HG03432 (cell line): ENCODE measurements around the gene CYP26C1.
"Not testable (repeated sequence)": the region's sequence is repeated elsewhere in the genome, so short reads cannot be mapped to it uniquely, and the experiment has no call there.

Experiments used
- ATAC-seq: cut with Tn5 transposase; IDR thresholded peaks from one replicate; pipeline ENCODE4 v1.9.1; 2021; ENCODE audit warnings: mild to moderate bottlenecking, moderate library complexity; ENCODE audit not compliant: unreplicated experiment

CYP26C1 gene

DNA sequence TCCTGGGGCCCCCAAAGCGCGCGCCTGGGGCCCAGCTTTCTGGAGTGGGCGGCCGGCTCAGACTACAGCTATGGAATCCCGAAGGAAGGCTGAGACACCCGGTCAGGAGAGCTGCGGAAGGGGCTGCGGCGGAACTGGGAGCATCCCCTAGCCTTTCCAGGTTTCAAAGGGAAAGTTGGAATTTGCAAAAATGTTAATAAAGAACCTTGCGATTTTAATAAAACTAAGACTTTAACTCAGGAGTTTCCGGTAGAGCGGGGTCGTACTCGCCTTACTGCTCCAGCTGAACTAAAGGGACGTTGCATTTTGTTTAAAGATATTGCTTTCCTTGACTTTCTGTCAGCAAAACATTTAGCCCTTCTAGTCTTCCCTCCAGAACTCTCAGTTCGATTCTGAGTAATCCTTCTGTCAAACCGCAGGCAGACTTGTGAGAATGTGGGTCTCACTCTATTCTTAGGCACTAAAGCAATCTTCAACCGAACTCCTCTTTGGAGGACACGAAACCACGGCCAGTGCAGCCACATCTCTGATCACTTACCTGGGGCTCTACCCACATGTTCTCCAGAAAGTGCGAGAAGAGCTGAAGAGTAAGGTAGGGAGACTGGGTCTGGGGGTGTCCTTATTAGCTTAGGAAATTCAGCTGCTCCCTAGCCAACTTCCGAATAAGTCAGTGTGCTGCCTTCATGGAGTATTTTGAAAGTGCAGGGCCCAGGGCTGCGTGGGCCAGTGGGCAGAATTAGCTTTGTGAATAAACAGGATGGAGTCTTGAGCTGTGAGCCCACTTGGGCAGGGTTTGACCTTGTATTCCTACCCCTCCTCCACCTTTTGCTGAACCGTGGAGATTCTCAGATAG, 15.0 kb downstream of the CYP26C1 start:
- no peak for ATAC-seq

DNA sequence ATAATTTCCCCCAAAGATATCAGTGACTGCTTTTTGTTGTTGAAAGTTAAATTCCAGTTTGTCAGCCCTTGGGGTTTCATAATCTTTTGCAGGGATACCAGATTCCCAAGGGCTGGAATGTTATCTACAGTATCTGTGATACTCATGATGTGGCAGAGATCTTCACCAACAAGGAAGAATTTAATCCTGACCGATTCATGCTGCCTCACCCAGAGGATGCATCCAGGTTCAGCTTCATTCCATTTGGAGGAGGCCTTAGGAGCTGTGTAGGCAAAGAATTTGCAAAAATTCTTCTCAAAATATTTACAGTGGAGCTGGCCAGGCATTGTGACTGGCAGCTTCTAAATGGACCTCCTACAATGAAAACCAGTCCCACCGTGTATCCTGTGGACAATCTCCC, 16.3 kb downstream of the CYP26C1 start:
- no peak for ATAC-seq

DNA sequence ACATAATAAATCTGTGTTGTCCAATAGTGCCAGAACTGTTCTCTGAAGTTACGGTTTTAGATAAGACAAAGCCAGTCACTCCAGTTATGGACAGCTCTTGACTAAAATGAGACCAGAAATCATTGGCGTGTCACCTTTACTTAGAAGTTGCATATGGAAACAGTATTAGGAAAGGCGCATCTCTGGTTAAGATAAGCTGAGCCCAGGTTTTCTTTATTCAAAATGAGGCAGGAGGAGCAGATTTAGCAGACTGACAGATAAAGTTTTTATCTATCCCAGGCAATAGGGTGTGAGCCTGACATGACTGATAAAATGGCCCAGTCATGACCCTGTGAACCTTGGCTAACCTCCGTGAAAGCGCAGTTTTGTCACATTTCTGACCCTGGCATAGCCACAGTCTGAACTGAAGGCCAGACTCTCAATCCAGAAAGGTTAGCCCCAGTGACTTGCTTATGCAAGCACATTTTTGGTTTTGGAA, 17.3 kb downstream of the CYP26C1 start:
- no peak for ATAC-seq

DNA sequence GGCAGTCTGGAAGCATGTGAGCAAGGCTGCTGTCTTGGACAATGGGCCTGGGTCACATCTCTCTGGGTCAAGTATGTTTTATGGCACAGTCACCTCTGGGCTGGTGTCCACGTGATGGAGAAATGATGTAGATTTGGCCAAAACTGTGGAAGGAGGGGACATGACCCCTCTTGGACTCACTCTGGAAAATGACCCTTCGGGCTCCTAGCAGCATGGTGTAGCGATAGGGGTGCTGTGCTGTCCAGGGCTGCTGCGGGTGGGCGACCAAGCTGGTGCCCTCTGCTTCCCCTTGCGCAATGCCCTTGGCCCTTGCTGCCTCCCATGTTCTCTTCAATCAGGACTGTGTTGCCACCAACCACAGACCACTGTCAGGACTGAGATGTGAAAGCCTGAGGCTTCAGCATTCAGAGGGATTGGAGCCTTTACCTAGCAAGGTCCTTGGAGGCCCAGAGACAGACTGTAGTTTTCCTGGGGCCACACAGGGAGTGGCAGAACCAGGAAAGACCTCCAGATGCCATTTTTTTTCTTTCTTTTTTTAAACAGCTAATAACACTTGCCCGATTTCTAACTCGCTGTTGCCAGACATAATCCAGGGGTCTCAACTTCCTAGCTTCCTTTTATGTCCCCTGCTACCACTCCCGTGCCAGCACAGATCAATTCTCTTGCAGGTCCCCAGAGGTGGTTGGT, 19.2 kb downstream of the CYP26C1 start:
- no peak for ATAC-seq

DNA sequence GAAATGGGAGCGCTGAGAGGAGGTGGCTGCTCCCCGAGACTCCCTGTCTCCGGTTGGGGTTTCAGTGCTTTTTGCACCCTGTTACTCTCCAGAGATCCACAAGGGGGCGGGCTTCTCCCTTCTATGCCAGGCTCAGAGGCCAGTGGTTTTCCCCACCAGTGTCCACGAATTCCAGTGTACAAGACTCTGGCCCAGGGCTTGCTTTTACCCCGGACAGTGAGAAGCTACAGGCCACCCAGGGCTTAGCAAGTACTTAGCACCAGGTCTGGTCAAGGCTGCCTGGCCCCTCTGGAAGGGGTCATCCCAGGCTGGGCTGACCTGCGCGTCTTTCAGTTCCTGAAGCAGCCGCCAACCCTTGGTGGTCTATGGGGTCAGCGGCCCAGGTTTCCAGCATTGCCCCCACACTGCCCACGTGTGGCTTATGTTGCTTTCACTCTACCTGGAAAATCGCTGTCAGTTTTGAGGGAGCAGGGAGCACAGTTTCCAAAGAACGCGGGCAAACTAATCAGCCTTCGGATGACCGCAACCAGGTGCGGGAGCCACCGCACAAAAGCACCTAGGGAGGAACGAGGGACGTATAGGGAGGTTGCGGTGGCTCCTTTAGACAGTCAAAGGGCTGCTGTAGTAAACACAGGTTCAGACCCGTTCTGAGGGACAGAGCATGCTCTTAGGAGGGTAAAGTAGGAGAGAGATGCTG, 19.9 kb downstream of the CYP26C1 start:
- no peak for ATAC-seq

DNA sequence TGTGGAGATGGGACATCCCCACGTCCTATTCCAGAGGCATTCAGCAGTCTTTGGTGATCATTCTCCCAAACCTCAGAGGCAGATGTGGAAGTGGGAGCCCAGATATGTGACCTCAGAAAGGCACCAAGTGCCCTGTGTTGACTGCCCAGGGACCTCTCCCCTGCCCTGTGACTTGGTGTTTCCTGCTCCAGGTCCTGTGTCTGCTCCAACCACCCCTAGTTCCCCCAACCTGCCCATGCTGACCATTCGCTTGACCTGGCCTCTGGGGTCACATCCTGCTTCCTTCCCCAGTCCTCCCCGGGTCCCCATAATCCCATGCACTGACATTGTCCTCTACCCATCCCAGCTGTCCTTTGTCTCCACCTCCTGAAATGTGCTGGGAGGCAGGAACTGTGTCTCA, 20.7 kb downstream of the CYP26C1 start:
- ATAC-seq: no peak

DNA sequence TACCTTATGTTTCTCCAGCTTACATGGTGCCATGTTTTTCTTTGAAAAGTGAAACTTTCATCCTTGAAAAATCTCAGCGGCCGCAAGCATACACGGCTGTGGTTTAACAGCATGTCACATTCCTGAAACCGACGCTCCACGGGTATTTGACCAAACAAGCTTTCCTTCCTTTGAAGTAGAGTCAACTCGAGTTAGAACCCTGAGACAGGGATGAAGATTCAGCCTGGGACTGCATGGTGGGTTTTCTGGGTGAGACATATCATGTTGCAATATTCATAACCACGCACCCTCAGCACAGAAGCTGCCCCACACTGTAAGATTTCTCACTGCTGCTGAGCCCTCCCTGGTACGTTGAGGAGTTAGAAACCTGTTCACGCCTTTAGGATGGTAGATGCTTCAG, 21.2 kb downstream of the CYP26C1 start:
- ATAC-seq: no peak

DNA sequence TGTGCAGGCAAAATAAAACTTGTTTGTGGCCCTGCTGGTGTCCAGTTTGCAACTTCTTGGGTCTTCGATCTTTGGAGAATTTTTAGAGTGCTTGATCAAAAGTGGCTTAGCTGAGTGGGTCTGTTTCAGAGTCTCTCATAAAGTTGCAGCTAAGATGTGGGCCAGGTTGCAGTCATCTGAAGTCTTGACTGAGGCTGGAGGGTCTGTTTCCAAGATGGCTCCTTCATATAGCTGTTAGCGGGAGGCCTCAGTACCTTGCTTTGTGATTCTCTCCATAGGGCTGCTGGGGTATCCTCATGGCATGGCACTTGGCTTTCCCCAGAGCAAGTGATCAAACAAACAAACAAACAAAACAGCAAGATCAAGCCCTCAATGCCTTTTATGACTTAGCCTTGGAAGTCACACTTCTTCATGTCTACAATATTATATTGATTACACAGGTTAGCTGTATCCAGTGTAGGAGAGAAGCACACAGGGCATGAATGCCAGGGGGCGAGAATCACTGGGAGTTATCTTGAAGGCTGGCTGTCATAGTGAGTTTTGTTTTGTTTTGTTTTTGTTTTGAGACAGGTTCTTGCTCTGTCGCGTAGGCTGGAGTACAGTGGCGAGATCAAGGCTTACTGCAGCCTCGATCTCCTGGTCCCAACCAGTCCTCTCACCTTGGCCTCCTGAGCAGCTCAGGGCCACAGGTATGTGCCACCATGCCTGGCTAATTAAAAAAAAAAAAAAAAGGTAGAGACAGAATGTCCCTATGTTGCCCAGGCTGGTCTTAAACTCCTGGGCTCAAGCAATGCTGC, 23.3 kb downstream of the CYP26C1 start:
- ATAC-seq: no peak

DNA sequence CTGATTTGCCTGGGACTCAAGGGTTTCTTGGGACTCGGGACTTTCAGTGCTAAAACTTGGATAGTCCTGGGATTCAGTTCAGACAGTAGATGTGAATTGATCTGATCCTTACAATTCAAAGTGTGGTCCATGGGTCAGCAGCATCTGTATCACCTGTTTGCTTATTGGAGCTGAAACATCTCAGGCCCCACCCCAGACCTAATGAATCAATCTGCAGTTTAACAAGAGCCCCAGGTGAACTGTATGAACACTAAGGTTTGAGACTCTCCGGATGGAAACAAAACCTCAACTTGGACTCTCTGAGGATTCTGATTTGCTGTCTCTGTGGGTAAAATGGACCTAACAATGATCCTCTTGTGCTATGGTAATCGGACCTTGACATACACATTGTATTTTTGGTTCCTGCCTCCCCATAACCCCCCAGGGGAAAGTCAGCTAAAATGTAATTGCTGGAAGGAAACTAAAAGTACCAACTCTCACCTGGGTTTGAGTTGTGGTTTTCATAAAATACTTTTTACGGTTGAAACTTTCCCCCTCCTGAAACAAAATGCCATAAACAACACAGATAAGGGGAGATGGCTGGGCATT, 24.8 kb downstream of the CYP26C1 start:
- ATAC-seq: no peak

DNA sequence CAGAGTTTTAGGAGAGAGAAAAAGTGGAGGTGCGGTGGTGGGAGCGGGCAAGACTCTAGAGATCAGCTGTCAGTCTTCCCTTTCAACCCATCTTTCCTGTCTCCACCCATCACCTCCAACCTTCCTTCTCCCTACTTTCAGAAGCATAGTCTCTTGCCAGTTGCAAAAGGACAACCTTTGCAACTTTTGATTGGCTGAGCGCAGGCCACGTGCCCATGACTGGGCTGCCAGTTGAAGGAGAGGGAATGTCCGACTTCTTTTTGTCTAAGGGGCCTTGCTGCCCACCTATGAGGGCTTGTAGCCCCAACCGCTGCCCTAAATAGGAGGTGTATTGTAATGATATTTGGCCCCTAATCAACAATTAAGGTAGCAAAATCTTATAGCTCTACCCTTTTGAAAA, 25.7 kb downstream of the CYP26C1 start:
- ATAC-seq: no peak

DNA sequence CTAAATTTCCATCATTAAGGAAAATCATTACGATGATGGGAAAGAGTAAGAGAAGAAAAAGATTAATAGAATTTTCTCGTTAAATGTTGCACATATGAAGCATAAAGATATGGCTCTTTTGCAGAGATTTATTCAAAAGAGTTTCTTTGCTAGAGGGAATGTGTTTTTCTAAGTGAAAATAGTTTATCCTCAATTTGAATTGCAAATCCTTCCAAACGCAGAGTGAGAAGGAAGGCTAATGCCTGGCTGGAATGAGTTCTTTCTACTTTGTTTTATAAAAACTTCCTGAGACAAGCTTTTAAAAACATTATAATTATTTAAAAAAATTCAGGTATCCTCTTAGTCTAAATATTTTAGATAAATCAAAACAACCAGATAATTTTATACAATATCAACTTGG, 27.2 kb downstream of the CYP26C1 start:
- ATAC-seq: no peak

DNA sequence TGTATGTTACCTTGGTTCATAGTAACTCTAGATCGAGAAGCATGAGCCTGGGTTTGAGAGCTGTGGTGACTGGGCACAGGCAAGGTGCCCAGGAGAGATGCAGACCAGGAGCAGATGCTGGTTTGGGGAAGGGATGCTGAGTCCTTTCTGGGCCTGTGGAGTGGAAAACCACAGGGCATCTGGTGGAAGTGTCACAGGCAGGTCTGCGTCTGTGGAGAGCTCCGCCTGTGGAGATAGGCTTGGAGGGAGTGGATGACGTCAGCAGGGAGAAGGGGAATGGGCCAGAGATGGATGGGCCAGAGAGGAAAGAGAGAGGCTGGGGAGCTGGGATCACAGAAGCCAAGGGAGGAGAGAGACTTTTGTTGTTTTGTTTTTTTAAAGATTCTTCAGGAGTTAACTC, 27.9 kb downstream of the CYP26C1 start:
- no peak for ATAC-seq

DNA sequence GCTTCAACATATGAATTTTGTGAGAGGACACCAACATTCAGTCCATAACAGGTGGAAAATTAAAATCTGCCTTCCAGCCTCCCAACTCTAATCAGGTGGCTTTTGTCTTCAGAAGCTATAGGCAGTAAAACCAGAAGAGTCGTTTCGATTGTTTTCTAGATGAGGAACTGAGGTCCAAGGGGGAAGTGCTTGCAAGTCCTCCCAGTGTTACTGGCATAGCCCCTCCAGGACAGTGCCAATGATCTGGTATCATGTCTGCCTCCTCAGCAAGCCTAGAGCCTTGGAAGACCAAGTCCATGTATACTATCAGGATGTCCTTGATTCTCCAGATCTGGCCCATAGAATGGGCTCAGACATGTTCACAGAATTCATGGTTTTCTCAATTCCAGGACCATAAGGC, 30.0 kb downstream of the CYP26C1 start:
- no peak for ATAC-seq

DNA sequence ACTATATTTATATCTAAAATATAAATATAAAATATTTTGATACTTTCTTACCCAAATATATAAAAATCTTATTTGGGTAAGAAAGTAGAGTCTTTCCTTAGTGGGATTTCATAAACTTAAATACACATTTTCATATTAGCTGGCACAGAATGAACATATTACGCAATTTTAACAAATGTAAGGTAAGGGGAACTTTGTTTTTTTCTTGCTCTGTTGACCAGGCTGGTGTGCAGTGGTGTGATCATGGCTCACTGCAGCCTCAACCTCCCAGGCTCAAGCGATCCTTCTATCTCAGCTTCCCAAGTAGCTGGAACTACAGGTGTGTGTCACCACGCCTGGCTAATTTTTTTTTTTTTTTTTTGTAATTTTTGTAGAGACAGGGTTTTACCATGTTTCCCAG, 31.4 kb downstream of the CYP26C1 start:
- ATAC-seq: no peak

DNA sequence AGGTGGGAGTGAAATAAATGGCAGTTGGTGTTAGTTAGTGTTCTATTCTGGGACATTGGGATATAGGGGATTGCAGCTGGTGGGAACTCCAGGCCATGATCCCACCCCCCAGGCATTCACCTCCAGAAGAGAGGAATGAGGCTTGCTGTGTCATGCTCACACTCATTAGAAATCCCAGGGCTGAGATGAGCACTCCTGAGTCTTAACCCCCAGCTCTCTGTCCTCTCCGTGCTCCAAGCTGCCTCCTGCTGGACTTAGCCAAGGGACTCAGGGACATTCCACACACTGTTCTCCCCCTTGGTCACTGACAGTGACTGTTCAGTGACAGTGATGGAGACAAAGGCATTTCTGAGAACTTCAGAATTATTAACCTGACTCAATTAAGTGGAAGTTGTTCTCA, 34.6 kb downstream of the CYP26C1 start:
- ATAC-seq: no peak

DNA sequence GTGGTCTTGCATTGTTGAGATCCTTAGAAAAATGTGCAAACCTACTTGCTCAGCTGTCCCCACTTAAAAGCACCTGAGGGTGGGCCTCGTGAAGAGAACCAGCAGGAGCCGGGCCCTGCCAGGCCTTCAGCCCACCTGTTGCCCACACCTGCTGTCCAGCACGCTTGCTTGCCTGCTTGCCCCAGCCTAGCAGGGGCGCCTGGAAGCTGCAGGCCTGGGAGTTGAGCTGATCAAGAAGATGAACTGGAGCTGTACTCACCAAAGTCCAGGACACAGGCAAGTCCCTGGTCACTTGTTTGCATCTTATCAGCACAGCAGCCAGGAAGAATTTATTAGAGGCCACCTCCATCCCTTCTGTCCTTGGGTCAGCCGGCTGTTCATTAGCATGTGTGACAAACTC, 36.3 kb downstream of the CYP26C1 start:
- no peak for ATAC-seq

DNA sequence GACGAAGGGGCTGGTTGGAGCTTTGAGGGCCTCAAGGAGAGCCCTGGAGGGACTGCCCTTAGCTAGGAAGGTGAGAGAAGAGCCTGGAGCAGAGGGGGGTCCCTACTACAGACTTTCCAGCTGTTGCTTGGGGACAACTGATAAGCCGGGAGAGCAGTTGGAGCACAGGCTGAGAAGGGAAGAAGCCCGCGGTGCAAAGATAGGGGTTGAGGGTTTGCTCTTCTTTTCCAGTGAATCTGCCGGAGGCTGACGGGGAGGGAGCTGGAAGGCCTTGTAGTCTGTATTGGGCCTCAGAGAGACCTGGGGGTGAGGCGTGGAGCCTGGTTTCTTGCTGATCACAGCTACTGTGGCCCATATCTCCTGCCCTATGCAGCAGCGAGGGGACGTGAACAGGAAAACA, 36.8 kb downstream of the CYP26C1 start:
- ATAC-seq: no peak

DNA sequence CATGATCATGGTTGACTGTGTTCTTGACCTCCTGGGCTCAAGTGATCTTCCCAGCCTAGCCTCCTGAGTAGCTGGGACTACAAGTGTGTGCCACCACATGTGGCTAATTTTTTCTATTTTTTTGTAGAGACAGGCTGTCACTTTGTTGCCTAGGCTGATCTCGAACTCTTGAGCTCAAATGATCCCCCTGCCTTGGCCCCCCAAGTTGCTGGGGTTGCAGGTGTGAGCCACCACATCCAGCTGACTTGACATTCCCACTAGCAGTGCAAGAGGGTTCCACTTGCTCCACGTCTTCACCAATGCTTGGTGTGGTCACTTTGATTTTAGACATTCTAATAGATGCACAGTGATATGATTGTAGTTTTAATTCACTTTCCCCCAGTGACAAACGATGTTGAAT, 38.2 kb downstream of the CYP26C1 start:
- no peak for ATAC-seq

DNA sequence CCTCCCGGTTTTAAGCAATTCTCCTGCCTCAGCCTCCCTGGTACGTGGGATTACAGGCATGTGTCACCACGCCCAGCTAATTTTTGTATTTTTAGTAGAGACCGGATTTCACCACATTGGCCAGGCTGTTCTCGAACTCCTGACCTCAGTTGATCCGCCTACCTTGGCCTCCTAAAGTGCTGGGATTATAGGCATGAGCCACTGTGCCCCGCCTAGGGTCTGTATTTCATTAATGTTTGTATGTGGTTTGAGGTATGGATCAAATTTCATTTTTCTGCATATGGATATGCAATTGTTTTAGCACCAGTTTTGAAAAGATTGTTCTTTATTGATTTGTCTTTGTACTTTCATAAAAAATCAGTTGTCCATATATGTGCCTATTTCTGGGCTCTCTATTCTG, 39.1 kb downstream of the CYP26C1 start:
- no peak for ATAC-seq

DNA sequence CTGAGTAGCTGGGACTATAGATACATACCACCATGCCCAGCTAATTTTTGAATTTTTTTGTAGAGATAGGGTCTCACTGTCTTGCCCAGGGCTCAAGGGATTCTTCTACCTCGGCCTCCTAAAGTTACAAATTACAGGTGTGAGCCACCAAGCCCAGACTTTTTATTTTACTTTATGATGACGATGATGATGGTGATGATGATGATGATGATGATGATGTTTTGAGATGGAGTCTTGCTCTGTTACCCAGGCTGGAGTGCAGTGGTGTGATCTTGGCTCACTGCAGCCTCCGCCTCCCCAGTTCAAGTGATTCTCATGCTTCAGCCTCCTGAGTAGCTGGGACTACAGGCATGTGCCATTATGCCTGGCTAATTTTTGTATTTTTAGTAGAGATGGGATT, 40.5 kb downstream of the CYP26C1 start:
- ATAC-seq: not testable (repeated sequence)

DNA sequence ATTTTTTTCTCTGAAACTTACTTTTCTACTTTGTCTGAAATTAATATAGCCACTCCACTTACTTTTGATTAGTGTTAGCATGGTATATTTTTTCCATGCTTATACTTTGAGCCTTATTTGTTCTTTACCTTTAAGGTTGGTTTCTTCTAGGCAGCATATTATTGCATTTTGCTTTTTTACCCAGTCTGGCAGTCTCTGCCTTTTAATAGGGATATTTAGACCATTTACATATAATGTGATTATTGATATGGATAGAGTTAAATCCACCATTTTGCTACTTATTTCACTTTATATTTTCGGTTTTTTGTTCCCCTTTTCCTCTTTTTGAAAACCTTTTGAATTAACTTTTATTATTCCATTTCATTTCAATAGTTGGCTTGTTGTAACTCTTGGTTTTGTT, 43.4 kb downstream of the CYP26C1 start:
- no peak for ATAC-seq
